ENCODE measurements around the gene SPATA7. TPM values are rescaled to one million over a fixed set of nuclear protein-coding genes. Genes with fewer than 3 reads are reported as not detected.

Gene SPATA7
- 13.4 TPM for polyA plus RNA-seq (2013, experiment 1 of 2)
- polyA plus RNA-seq (2013, experiment 2 of 2) = 13.8 TPM

- H3K27me3 ChIP-seq (ENCODE audit: control insufficient read depth in 1 of 2, insufficient read depth in 1 of 2, low read length in 2 of 2) = peaks cover 0 to 5% of the 10 kb centered on the region in 2 experiments
- H3K9me3 ChIP-seq (ENCODE audit: control insufficient read depth, low read length) = no peaks in the 10 kb centered on the region
- peaks cover 15% of the 10 kb centered on the region for H3K79me1 ChIP-seq (replicated peaks; ENCODE audit: low read length, poor library complexity, severe bottlenecking)
- no peaks in the 10 kb centered on the region for H3K36me3 ChIP-seq (ENCODE audit: control insufficient read depth in 1 of 2, insufficient read depth in 2 of 2, low read depth in 1 of 2, low read length in 2 of 2)
- no peak within 1 kb of the TSS for H2BK120ac ChIP-seq (ENCODE audit: low read depth, low read length)
- peak within 1 kb of the TSS in 1 of 2 experiments; percentile 74 for H3K4ac ChIP-seq (ENCODE audit: low read depth in 1 of 2, low read length in 2 of 2)
- peak within 1 kb of the TSS; percentile 84 to 86 for H3K18ac ChIP-seq (ENCODE audit: low read depth in 1 of 2, low read length in 2 of 2)
- H3K14ac ChIP-seq (ENCODE audit: low read length in 2 of 2) = peak within 1 kb of the TSS in 1 of 2 experiments; percentile 96
- peak within 1 kb of the TSS; percentile 90 for H4K8ac ChIP-seq (ENCODE audit: low read length)
- peak within 1 kb of the TSS; percentile 24 for H3K27ac ChIP-seq (ENCODE audit: low read length, poor library complexity, severe bottlenecking)
- H2BK5ac ChIP-seq (ENCODE audit: low read depth, low read length, poor library complexity, severe bottlenecking) = no peak within 1 kb of the TSS
- H3K4me2 ChIP-seq (ENCODE audit: low read length, poor library complexity, severe bottlenecking) = peak within 1 kb of the TSS; percentile 95
- H4K91ac ChIP-seq (ENCODE audit: low read length) = peak within 1 kb of the TSS; percentile 72
- peak within 1 kb of the TSS; percentile 84 for H2AFZ ChIP-seq (ENCODE audit: low read depth, low read length)
- peak within 1 kb of the TSS; percentile 82 to 99 for H3K4me3 ChIP-seq (ENCODE audit: insufficient read depth in 1 of 2, low read depth in 1 of 2, low read length in 2 of 2)
- no peak within 1 kb of the TSS for H3K23ac ChIP-seq (ENCODE audit: low read length in 2 of 2)
- peak; percentile 93 for DNase-seq
- under 1% methylated on average over 49 of the region's 50 CpGs for WGBS
- peak within 1 kb of the TSS; percentile 84 for H2BK15ac ChIP-seq (ENCODE audit: low read depth, poor library complexity, severe bottlenecking)
- peak within 1 kb of the TSS in 1 of 2 experiments; percentile 66 for H2BK12ac ChIP-seq (ENCODE audit: low read length in 2 of 2)
- H3K9ac ChIP-seq (ENCODE audit: low read length) = peak within 1 kb of the TSS; percentile 95
- no peak within 1 kb of the TSS for H2AK5ac ChIP-seq (ENCODE audit: low read length, severe bottlenecking)
- no peaks in the 10 kb centered on the region for H3K4me1 ChIP-seq (ENCODE audit: control insufficient read depth, insufficient read depth, low read depth, low read length)
Observed at GRCh38 chr14:88385212-88386101, at the start of gene SPATA7. Gene SPATA7, plus strand, starts transcription at chr14:88385657. Its CDS starts 162 bp downstream, at chr14:88385819.

- H2BK5ac ChIP-seq (ENCODE audit: low read depth, low read length, poor library complexity, severe bottlenecking) = no peak overlapping the region
- no peak overlapping the region for H2AK5ac ChIP-seq (ENCODE audit: low read length, severe bottlenecking)
- H3K36me3 ChIP-seq (ENCODE audit: control insufficient read depth in 1 of 2, insufficient read depth in 2 of 2, low read depth in 1 of 2, low read length in 2 of 2) = no peaks in the 10 kb centered on the region
- H2AFZ ChIP-seq (ENCODE audit: low read depth, low read length) = no peak overlapping the region
- H3K27ac ChIP-seq (ENCODE audit: low read length, poor library complexity, severe bottlenecking) = no peak overlapping the region
- no peak for DNase-seq
- no peaks in the 10 kb centered on the region for H3K79me1 ChIP-seq (replicated peaks; ENCODE audit: low read length, poor library complexity, severe bottlenecking)
- H3K18ac ChIP-seq (ENCODE audit: low read depth in 1 of 2, low read length in 2 of 2) = no peak overlapping the region
- no peak overlapping the region for H4K8ac ChIP-seq (ENCODE audit: low read length)
- no peak overlapping the region for H3K23ac ChIP-seq (ENCODE audit: low read length in 2 of 2)
- H4K91ac ChIP-seq (ENCODE audit: low read length) = no peak overlapping the region
- H3K4me1 ChIP-seq (ENCODE audit: control insufficient read depth, insufficient read depth, low read depth, low read length) = no peaks in the 10 kb centered on the region
- H3K4me2 ChIP-seq (ENCODE audit: low read length, poor library complexity, severe bottlenecking) = no peak overlapping the region
- H3K14ac ChIP-seq (ENCODE audit: low read length in 2 of 2) = no peak overlapping the region
- no peak overlapping the region for H3K4ac ChIP-seq (ENCODE audit: low read depth in 1 of 2, low read length in 2 of 2)
- H2BK12ac ChIP-seq (ENCODE audit: low read length in 2 of 2) = no peak overlapping the region
- H2BK15ac ChIP-seq (ENCODE audit: low read depth, poor library complexity, severe bottlenecking) = no peak overlapping the region
- H3K4me3 ChIP-seq (ENCODE audit: insufficient read depth in 1 of 2, low read depth in 1 of 2, low read length in 2 of 2) = no peak overlapping the region
- H3K9ac ChIP-seq (ENCODE audit: low read length) = no peak overlapping the region
- no peaks in the 10 kb centered on the region for H3K9me3 ChIP-seq (ENCODE audit: control insufficient read depth, low read length)
- H2BK120ac ChIP-seq (ENCODE audit: low read depth, low read length) = no peak overlapping the region
- no peaks in the 10 kb centered on the region for H3K27me3 ChIP-seq (ENCODE audit: control insufficient read depth in 1 of 2, insufficient read depth in 1 of 2, low read length in 2 of 2)
Observed at GRCh38 chr14:88340357-88340756, 45.1 kb upstream of the SPATA7 start.

GRCh38 chr14:88342980-88343379 lies 42.5 kb upstream of the SPATA7 start:
- Histone ChIP-seq H3K4me1 (ENCODE audit: control insufficient read depth, insufficient read depth, low read depth, low read length) (no peaks in the 10 kb centered on the region), H3K9me3 (ENCODE audit: control insufficient read depth, low read length) (no peaks in the 10 kb centered on the region), H2BK15ac (ENCODE audit: low read depth, poor library complexity, severe bottlenecking) (no peak overlapping the region), H4K8ac (ENCODE audit: low read length) (no peak overlapping the region), H2AFZ (ENCODE audit: low read depth, low read length) (no peak overlapping the region), H2BK5ac (ENCODE audit: low read depth, low read length, poor library complexity, severe bottlenecking) (no peak overlapping the region), H2BK120ac (ENCODE audit: low read depth, low read length) (no peak overlapping the region), H3K18ac (ENCODE audit: low read depth in 1 of 2, low read length in 2 of 2) (no peak overlapping the region), H3K4me3 (ENCODE audit: insufficient read depth in 1 of 2, low read depth in 1 of 2, low read length in 2 of 2) (no peak overlapping the region), H4K91ac (ENCODE audit: low read length) (no peak overlapping the region), H3K36me3 (ENCODE audit: control insufficient read depth in 1 of 2, insufficient read depth in 2 of 2, low read depth in 1 of 2, low read length in 2 of 2) (no peaks in the 10 kb centered on the region), H3K79me1 (replicated peaks; ENCODE audit: low read length, poor library complexity, severe bottlenecking) (no peaks in the 10 kb centered on the region), H3K23ac (ENCODE audit: low read length in 2 of 2) (no peak overlapping the region), H3K4ac (ENCODE audit: low read depth in 1 of 2, low read length in 2 of 2) (no peak overlapping the region), H3K9ac (ENCODE audit: low read length) (no peak overlapping the region), H3K27me3 (ENCODE audit: control insufficient read depth in 1 of 2, insufficient read depth in 1 of 2, low read length in 2 of 2) (no peaks in the 10 kb centered on the region), H3K27ac (ENCODE audit: low read length, poor library complexity, severe bottlenecking) (no peak overlapping the region), H2BK12ac (ENCODE audit: low read length in 2 of 2) (no peak overlapping the region), H3K4me2 (ENCODE audit: low read length, poor library complexity, severe bottlenecking) (no peak overlapping the region), H2AK5ac (ENCODE audit: low read length, severe bottlenecking) (no peak overlapping the region), H3K14ac (ENCODE audit: low read length in 2 of 2) (no peak overlapping the region)
- 100% methylated on average over 2 of the region's 2 CpGs for WGBS
- no peak for DNase-seq

GRCh38 chr14:88346048-88346639 lies 39.3 kb upstream of the SPATA7 start:
- H4K8ac ChIP-seq (ENCODE audit: low read length) = no peak overlapping the region
- H3K4me1 ChIP-seq (ENCODE audit: control insufficient read depth, insufficient read depth, low read depth, low read length) = no peaks in the 10 kb centered on the region
- 85% methylated on average over 2 of the region's 5 CpGs for WGBS
- no peaks in the 10 kb centered on the region for H3K9me3 ChIP-seq (ENCODE audit: control insufficient read depth, low read length)
- no peak overlapping the region for H3K4ac ChIP-seq (ENCODE audit: low read depth in 1 of 2, low read length in 2 of 2)
- H2BK5ac ChIP-seq (ENCODE audit: low read depth, low read length, poor library complexity, severe bottlenecking) = no peak overlapping the region
- no peak overlapping the region for H3K18ac ChIP-seq (ENCODE audit: low read depth in 1 of 2, low read length in 2 of 2)
- no peak overlapping the region for H2BK12ac ChIP-seq (ENCODE audit: low read length in 2 of 2)
- no peak overlapping the region for H3K23ac ChIP-seq (ENCODE audit: low read length in 2 of 2)
- no peak overlapping the region for H3K9ac ChIP-seq (ENCODE audit: low read length)
- H2AK5ac ChIP-seq (ENCODE audit: low read length, severe bottlenecking) = no peak overlapping the region
- H2BK120ac ChIP-seq (ENCODE audit: low read depth, low read length) = no peak overlapping the region
- H3K27me3 ChIP-seq (ENCODE audit: control insufficient read depth in 1 of 2, insufficient read depth in 1 of 2, low read length in 2 of 2) = no peaks in the 10 kb centered on the region
- no peaks in the 10 kb centered on the region for H3K79me1 ChIP-seq (replicated peaks; ENCODE audit: low read length, poor library complexity, severe bottlenecking)
- H2BK15ac ChIP-seq (ENCODE audit: low read depth, poor library complexity, severe bottlenecking) = no peak overlapping the region
- H3K4me3 ChIP-seq (ENCODE audit: insufficient read depth in 1 of 2, low read depth in 1 of 2, low read length in 2 of 2) = no peak overlapping the region
- H3K27ac ChIP-seq (ENCODE audit: low read length, poor library complexity, severe bottlenecking) = no peak overlapping the region
- H3K36me3 ChIP-seq (ENCODE audit: control insufficient read depth in 1 of 2, insufficient read depth in 2 of 2, low read depth in 1 of 2, low read length in 2 of 2) = no peaks in the 10 kb centered on the region
- no peak overlapping the region for H3K4me2 ChIP-seq (ENCODE audit: low read length, poor library complexity, severe bottlenecking)
- H4K91ac ChIP-seq (ENCODE audit: low read length) = no peak overlapping the region
- DNase-seq = no peak
- H3K14ac ChIP-seq (ENCODE audit: low read length in 2 of 2) = no peak overlapping the region
- H2AFZ ChIP-seq (ENCODE audit: low read depth, low read length) = no peak overlapping the region

All from mesenchymal stem cell (in vitro differentiated cells and primary cell).